NCI-H1694 (cell line): ENCODE results near the gene ARL5A.

ENCODE experiments used
- DNase-seq: peaks from one replicate; lab custom pipeline; 2025; lab: John Stamatoyannopoulos, UW

Gene ARL5A

GRCh38 chr2:151840216-151841046 is 12.2 kb upstream of the ARL5A start:
- no peak for DNase-seq

GRCh38 chr2:151837926-151838325 is 9.7 kb upstream of the ARL5A start:
- no peak for DNase-seq

GRCh38 chr2:151833984-151834383 is 5.8 kb upstream of the ARL5A start:
- DNase-seq: no peak

- no peak for DNase-seq
Measured at GRCh38 chr2:151830961-151831360, 2.7 kb upstream of the ARL5A start.

GRCh38 chr2:151828890-151829324 is 686 bp upstream of the ARL5A start:
- no peak for DNase-seq

GRCh38 chr2:151827564-151828142 is 568 bp downstream of the ARL5A start:
- no peak for DNase-seq

GRCh38 chr2:151826737-151827157 is 1.5 kb downstream of the ARL5A start:
- no peak for DNase-seq

GRCh38 chr2:151824886-151825285 is 3.3 kb downstream of the ARL5A start:
- DNase-seq: no peak

GRCh38 chr2:151823651-151824050 is 4.6 kb downstream of the ARL5A start:
- no peak for DNase-seq

- DNase-seq: no peak
Measured at GRCh38 chr2:151819920-151820319, 8.3 kb downstream of the ARL5A start.

- DNase-seq: no peak
Measured at GRCh38 chr2:151817929-151818328, 10.3 kb downstream of the ARL5A start.

GRCh38 chr2:151816843-151817242 is 11.4 kb downstream of the ARL5A start:
- DNase-seq: no peak

GRCh38 chr2:151815821-151816489 is 12.3 kb downstream of the ARL5A start:
- no peak for DNase-seq

GRCh38 chr2:151810489-151810888 is 17.7 kb downstream of the ARL5A start:
- DNase-seq: no peak

GRCh38 chr2:151809073-151809383 is 19.2 kb downstream of the ARL5A start:
- DNase-seq: no peak

- no peak for DNase-seq
Measured at GRCh38 chr2:151808258-151809072, 19.8 kb downstream of the ARL5A start.

- no peak for DNase-seq
Measured at GRCh38 chr2:151805961-151806360, 22.3 kb downstream of the ARL5A start.

GRCh38 chr2:151805343-151805742 is 22.9 kb downstream of the ARL5A start:
- DNase-seq: no peak

- DNase-seq: no peak
Measured at GRCh38 chr2:151803811-151804210, 24.4 kb downstream of the ARL5A start.

GRCh38 chr2:151802315-151802714 is 25.9 kb downstream of the ARL5A start:
- DNase-seq: no peak

- DNase-seq: no peak
Measured at GRCh38 chr2:151799886-151800292, 28.3 kb downstream of the ARL5A start.

GRCh38 chr2:151796774-151797173 is 31.4 kb downstream of the ARL5A start:
- no peak for DNase-seq
